GM18508 (cell line): Measurements from ENCODE around the gene FASN.

Experiments
- ATAC-seq: cut with Tn5 transposase; IDR thresholded peaks from one replicate; pipeline ENCODE4 v1.9.1; 2021; ENCODE audit warnings: moderate number of reproducible peaks; ENCODE audit not compliant: insufficient read depth, unreplicated experiment

The FASN gene

GRCh38 chr17:82103553-82104451 lies 5.8 kb upstream of the FASN start:
- ATAC-seq: no peak

GRCh38 chr17:82101767-82102679 lies 4.0 kb upstream of the FASN start:
- no peak for ATAC-seq

- ATAC-seq: no peak
These were observed 3.3 kb upstream of the FASN start for GRCh38 chr17:82101301-82101715.

GRCh38 chr17:82100502-82101298 lies 2.7 kb upstream of the FASN start:
- no peak for ATAC-seq

GRCh38 chr17:82098939-82099763 lies 1.1 kb upstream of the FASN start:
- peak; percentile 2 for ATAC-seq

GRCh38 chr17:82097919-82098168 lies 192 bp downstream of the FASN start:
- peak; percentile 4 for ATAC-seq

GRCh38 chr17:82097184-82097918 lies 685 bp downstream of the FASN start:
- no peak for ATAC-seq

GRCh38 chr17:82096709-82097183 lies 1.3 kb downstream of the FASN start:
- ATAC-seq: no peak

- no peak for ATAC-seq
These were observed 2.0 kb downstream of the FASN start for GRCh38 chr17:82095777-82096708.

- ATAC-seq: no peak
These were observed 2.9 kb downstream of the FASN start for GRCh38 chr17:82094931-82095776.

- ATAC-seq: no peak
These were observed 4.9 kb downstream of the FASN start for GRCh38 chr17:82092995-82093751.

- ATAC-seq: no peak
These were observed 5.4 kb downstream of the FASN start for GRCh38 chr17:82092628-82092994.

GRCh38 chr17:82092094-82092586 lies 5.9 kb downstream of the FASN start:
- no peak for ATAC-seq

GRCh38 chr17:82091264-82092066 lies 6.6 kb downstream of the FASN start:
- ATAC-seq: no peak

GRCh38 chr17:82090549-82091263 lies 7.3 kb downstream of the FASN start:
- no peak for ATAC-seq
